Measurements from ENCODE around the gene TCF21. TPM values are rescaled to one million over a fixed set of nuclear protein-coding genes. Genes with fewer than 3 reads are reported as not detected.

TCF21 gene
- polyA plus RNA-seq, 1 donor from 2014 or later: not detected

DNA sequence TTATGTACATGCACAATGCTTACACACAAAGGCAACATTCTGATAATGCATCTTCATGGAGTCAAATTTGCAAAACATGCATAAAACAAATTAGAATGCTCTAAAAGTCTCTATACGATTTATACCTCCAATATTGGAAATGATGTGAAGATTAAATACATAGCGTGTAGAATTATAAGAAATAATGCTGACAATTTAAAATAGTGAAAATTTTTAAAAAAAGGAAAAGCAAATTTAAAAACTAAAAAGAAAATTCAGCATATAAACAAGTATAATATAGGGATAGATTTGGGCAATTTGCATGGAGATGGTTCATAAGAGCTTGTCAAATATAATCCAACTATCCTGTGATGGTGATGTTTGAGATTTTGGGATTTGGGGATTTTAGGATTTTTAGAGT, 14.9 kb downstream of the TCF21 start:
- Histone ChIP-seq H3K9ac (ENCODE audit: low read length) (no peak overlapping the region), H3K27me3 (ENCODE audit: insufficient read depth, low read depth, low read length) (no peaks in the 10 kb centered on the region), H3K79me2 (replicated peaks; ENCODE audit: insufficient read depth, low read length) (no peaks in the 10 kb centered on the region), H3K4me3 (ENCODE audit: low read length) (no peak overlapping the region), H3K27ac (ENCODE audit: low read length) (no peak overlapping the region), H4K20me1 (ENCODE audit: insufficient read depth) (no peaks in the 10 kb centered on the region), H3K9me2 (ENCODE audit: insufficient read depth, low read length) (no peaks in the 10 kb centered on the region), H2AFZ (ENCODE audit: low read depth, low read length) (no peak overlapping the region), H3K4me2 (ENCODE audit: low read length) (no peak overlapping the region), H3F3A (ENCODE audit: insufficient read depth, low read length, poor library complexity, severe bottlenecking) (no peaks in the 10 kb centered on the region), H3K36me3 (ENCODE audit: insufficient read depth, low read length) (no peaks in the 10 kb centered on the region), H3K9me3 (ENCODE audit: low read length) (no peaks in the 10 kb centered on the region)
- TF ChIP-seq EP300 (conservative IDR thresholded peaks at IDR 0.05; ENCODE audit: poor library complexity, severe bottlenecking) (no peak), TAF1 (IDR thresholded peaks at IDR 0.05; ENCODE audit: low read depth) (no peak), SMC3 (conservative IDR thresholded peaks at IDR 0.05; ENCODE audit: poor library complexity) (no peak), RAD21 (conservative IDR thresholded peaks at IDR 0.05) (no peak), EZH2 (IDR thresholded peaks at IDR 0.05; ENCODE audit: borderline replicate concordance, insufficient read depth, low read length, poor library complexity, severe bottlenecking) (no peak), POLR2AphosphoS5 (IDR thresholded peaks at IDR 0.05) (no peak), MXI1 (conservative IDR thresholded peaks at IDR 0.05; ENCODE audit: poor library complexity, severe bottlenecking) (no peak)
- TF ChIP-seq, protein P1, sequence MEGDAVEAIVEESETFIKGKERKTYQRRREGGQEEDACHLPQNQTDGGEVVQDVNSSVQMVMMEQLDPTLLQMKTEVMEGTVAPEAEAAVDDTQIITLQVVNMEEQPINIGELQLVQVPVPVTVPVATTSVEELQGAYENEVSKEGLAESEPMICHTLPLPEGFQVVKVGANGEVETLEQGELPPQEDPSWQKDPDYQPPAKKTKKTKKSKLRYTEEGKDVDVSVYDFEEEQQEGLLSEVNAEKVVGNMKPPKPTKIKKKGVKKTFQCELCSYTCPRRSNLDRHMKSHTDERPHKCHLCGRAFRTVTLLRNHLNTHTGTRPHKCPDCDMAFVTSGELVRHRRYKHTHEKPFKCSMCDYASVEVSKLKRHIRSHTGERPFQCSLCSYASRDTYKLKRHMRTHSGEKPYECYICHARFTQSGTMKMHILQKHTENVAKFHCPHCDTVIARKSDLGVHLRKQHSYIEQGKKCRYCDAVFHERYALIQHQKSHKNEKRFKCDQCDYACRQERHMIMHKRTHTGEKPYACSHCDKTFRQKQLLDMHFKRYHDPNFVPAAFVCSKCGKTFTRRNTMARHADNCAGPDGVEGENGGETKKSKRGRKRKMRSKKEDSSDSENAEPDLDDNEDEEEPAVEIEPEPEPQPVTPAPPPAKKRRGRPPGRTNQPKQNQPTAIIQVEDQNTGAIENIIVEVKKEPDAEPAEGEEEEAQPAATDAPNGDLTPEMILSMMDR (IDR thresholded peaks at IDR 0.05; ENCODE audit: poor library complexity, severe bottlenecking): no peak
- TF ChIP-seq, protein P2, sequence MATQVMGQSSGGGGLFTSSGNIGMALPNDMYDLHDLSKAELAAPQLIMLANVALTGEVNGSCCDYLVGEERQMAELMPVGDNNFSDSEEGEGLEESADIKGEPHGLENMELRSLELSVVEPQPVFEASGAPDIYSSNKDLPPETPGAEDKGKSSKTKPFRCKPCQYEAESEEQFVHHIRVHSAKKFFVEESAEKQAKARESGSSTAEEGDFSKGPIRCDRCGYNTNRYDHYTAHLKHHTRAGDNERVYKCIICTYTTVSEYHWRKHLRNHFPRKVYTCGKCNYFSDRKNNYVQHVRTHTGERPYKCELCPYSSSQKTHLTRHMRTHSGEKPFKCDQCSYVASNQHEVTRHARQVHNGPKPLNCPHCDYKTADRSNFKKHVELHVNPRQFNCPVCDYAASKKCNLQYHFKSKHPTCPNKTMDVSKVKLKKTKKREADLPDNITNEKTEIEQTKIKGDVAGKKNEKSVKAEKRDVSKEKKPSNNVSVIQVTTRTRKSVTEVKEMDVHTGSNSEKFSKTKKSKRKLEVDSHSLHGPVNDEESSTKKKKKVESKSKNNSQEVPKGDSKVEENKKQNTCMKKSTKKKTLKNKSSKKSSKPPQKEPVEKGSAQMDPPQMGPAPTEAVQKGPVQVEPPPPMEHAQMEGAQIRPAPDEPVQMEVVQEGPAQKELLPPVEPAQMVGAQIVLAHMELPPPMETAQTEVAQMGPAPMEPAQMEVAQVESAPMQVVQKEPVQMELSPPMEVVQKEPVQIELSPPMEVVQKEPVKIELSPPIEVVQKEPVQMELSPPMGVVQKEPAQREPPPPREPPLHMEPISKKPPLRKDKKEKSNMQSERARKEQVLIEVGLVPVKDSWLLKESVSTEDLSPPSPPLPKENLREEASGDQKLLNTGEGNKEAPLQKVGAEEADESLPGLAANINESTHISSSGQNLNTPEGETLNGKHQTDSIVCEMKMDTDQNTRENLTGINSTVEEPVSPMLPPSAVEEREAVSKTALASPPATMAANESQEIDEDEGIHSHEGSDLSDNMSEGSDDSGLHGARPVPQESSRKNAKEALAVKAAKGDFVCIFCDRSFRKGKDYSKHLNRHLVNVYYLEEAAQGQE (IDR thresholded peaks at IDR 0.05; ENCODE audit: borderline replicate concordance): no peak

DNA sequence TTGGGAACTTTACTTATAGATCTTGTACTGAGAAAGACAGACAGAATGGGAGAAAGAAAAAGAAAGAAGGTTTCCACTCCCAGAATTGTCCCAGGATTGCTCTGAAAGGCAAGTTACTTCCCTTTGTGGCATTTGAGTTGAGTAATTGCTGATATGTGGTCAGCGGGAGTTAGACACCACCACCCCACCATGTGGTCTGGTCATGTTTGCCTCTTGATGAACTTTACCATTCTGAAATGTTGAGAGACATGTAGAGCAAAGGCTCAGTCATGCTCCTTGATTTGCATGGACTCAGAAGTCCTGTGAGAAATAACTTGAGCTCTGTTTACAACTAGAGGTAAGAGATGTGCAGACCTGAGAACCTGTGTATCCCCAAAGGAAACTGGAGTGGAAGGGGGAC, 17.1 kb downstream of the TCF21 start:
- H3K9me3 ChIP-seq (ENCODE audit: low read length): no peaks in the 10 kb centered on the region
- H3K27me3 ChIP-seq (ENCODE audit: insufficient read depth, low read depth, low read length): no peaks in the 10 kb centered on the region
- H2AFZ ChIP-seq (ENCODE audit: low read depth, low read length): no peak overlapping the region
- no peak overlapping the region for H3K4me3 ChIP-seq (ENCODE audit: low read length)
- no peaks in the 10 kb centered on the region for H3K36me3 ChIP-seq (ENCODE audit: insufficient read depth, low read length)
- H3K4me2 ChIP-seq (ENCODE audit: low read length): no peak overlapping the region
- no peaks in the 10 kb centered on the region for H4K20me1 ChIP-seq (ENCODE audit: insufficient read depth)
- no peak overlapping the region for H3K9ac ChIP-seq (ENCODE audit: low read length)
- TF ChIP-seq EP300 (conservative IDR thresholded peaks at IDR 0.05; ENCODE audit: poor library complexity, severe bottlenecking) (no peak), RAD21 (conservative IDR thresholded peaks at IDR 0.05) (no peak), TAF1 (IDR thresholded peaks at IDR 0.05; ENCODE audit: low read depth) (no peak), SMC3 (conservative IDR thresholded peaks at IDR 0.05; ENCODE audit: poor library complexity) (no peak), POLR2AphosphoS5 (IDR thresholded peaks at IDR 0.05) (no peak), MXI1 (conservative IDR thresholded peaks at IDR 0.05; ENCODE audit: poor library complexity, severe bottlenecking) (no peak), EZH2 (IDR thresholded peaks at IDR 0.05; ENCODE audit: borderline replicate concordance, insufficient read depth, low read length, poor library complexity, severe bottlenecking) (no peak)
- TF ChIP-seq, protein P1 (IDR thresholded peaks at IDR 0.05; ENCODE audit: poor library complexity, severe bottlenecking): no peak
- TF ChIP-seq, protein P2 (IDR thresholded peaks at IDR 0.05; ENCODE audit: borderline replicate concordance): no peak
- H3K79me2 ChIP-seq (replicated peaks; ENCODE audit: insufficient read depth, low read length): no peaks in the 10 kb centered on the region
- no peaks in the 10 kb centered on the region for H3F3A ChIP-seq (ENCODE audit: insufficient read depth, low read length, poor library complexity, severe bottlenecking)
- H3K27ac ChIP-seq (ENCODE audit: low read length): no peak overlapping the region
- no peaks in the 10 kb centered on the region for H3K9me2 ChIP-seq (ENCODE audit: insufficient read depth, low read length)
